Prostate gland (tissue), 2 donors: ENCODE data around the gene FAM171A2.
"Not testable (repeated sequence)": the region's sequence is repeated elsewhere in the genome, so short reads cannot be mapped to it uniquely, and the experiment has no call there.

Source experiments
- POLR2A ChIP-seq: fragments of 450-650 bp; IDR thresholded peaks from one replicate; pipeline ENCODE4 v1.6.1; 2016; ENCODE audit warnings: antibody characterized with exemption, mild to moderate bottlenecking
- POLR2AphosphoS5 ChIP-seq: sonication (generic); formaldehyde crosslinking; IDR thresholded peaks from one replicate; pipeline ENCODE4 v1.6.1; 2017; ENCODE audit warnings: antibody characterized with exemption
- TF ChIP-seq, protein P1 (sequence below), 4 experiments: fragments of 200-600 bp in 2 of 4; fragments of 450-650 bp in 2 of 4; sonication (generic) in 2 of 4; IDR thresholded peaks; 1 replicate in 3 of 4; 2 replicates in 1 of 4; pipeline ENCODE4 v1.5.1; 2016 to 2019; ENCODE audit warnings: antibody characterized with exemption in 4 of 4, mild to moderate bottlenecking in 2 of 4, moderate library complexity in 2 of 4

DNA sequence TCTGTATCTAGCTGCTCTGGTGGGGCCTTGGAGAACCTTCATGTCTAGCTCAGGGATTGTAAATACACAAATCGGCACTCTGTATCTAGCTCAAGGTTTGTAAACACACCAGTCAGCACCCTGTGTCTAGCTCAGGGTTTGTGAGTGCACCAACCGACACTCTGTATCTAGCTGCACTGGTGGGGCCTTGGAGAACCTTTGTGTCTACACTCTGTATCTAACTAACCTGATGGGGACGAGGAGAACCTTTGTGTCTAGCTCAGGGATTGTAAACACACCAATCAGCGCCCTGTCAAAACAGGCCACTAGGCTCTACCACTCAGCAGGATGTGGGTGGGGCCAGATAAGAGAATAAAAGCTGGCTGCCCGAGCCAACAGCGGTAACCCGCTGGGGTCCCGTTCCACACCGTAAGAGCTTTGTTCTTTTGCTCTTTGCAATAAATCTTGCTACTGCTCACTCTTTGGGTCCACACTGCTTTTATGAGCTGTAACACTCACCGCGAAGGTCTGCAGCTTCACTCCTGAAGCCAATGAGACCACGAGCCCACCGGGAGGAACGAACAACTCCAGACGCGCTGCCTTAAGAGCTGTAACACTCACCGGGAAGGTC is 5.9 kb upstream of the FAM171A2 start:
- TF ChIP-seq, protein P1, sequence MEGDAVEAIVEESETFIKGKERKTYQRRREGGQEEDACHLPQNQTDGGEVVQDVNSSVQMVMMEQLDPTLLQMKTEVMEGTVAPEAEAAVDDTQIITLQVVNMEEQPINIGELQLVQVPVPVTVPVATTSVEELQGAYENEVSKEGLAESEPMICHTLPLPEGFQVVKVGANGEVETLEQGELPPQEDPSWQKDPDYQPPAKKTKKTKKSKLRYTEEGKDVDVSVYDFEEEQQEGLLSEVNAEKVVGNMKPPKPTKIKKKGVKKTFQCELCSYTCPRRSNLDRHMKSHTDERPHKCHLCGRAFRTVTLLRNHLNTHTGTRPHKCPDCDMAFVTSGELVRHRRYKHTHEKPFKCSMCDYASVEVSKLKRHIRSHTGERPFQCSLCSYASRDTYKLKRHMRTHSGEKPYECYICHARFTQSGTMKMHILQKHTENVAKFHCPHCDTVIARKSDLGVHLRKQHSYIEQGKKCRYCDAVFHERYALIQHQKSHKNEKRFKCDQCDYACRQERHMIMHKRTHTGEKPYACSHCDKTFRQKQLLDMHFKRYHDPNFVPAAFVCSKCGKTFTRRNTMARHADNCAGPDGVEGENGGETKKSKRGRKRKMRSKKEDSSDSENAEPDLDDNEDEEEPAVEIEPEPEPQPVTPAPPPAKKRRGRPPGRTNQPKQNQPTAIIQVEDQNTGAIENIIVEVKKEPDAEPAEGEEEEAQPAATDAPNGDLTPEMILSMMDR (IDR thresholded peaks at IDR 0.05), result not testable (repeated sequence)
- TF ChIP-seq POLR2A, POLR2AphosphoS5: not testable (repeated sequence)
